GM12878 (cell line): ENCODE results near the gene ADGRG7. TPM values are rescaled to one million over a fixed set of nuclear protein-coding genes. Genes with fewer than 3 reads are reported as not detected.

Source experiments
- BHLHE40 ChIP-seq, 2 experiments: fragments of 450-650 bp in 1 of 2; IDR thresholded peaks; 2 replicates each; pipeline ENCODE4 v1.6.1; 2011 to 2017; ENCODE audit warnings: low read depth in 2 of 2, borderline replicate concordance in 1 of 2, improper control_type of control experiment in 1 of 2, low read length in 1 of 2, mild to moderate bottlenecking in 1 of 2
- CHD2 ChIP-seq: IDR thresholded peaks from 2 replicates; pipeline ENCODE4 v1.6.1; 2011; ENCODE audit warnings: low read depth, low read length, improper control_type of control experiment, borderline replicate concordance
- CREB1 ChIP-seq: IDR thresholded peaks from 2 replicates; pipeline ENCODE4 v1.6.1; 2012; ENCODE audit warnings: low read depth, mild to moderate bottlenecking, inconsistent platforms
- CTCF ChIP-seq, 3 experiments: IDR thresholded peaks in 2 of 3; conservative IDR thresholded peaks in 1 of 3; 2 replicates each; pipeline ENCODE4 v1.5.1; 2011; ENCODE audit warnings: low read depth in 3 of 3, low read length in 3 of 3, mild to moderate bottlenecking in 3 of 3, control low read depth in 2 of 3, moderate library complexity in 2 of 3, inconsistent platforms in 1 of 3, mixed read lengths in 1 of 3; ENCODE audit not compliant: control insufficient read depth in 2 of 3, insufficient read depth in 1 of 3; ENCODE audit errors: extremely low read depth in 1 of 3
- E4F1 ChIP-seq: fragments of 450-650 bp; IDR thresholded peaks from 2 replicates; pipeline ENCODE4 v1.6.1; 2018; ENCODE audit warnings: borderline replicate concordance, mild to moderate bottlenecking; ENCODE audit not compliant: partially characterized antibody
- KDM1A ChIP-seq: fragments of 200-600 bp; sonication (generic); IDR thresholded peaks from 2 replicates; pipeline ENCODE4 v1.6.1; 2016; ENCODE audit warnings: borderline replicate concordance
- MTA2 ChIP-seq: fragments of 450-650 bp; IDR thresholded peaks from 2 replicates; pipeline ENCODE4 v1.6.1; 2016; ENCODE audit warnings: low read depth, mild to moderate bottlenecking, moderate library complexity
- NR2F1 ChIP-seq: fragments of 450-650 bp; conservative IDR thresholded peaks from 2 replicates; pipeline ENCODE4 v1.6.1; 2017; ENCODE audit warnings: mild to moderate bottlenecking
- PAX5 ChIP-seq: IDR thresholded peaks from 2 replicates; pipeline ENCODE4 v1.6.1; 2011; ENCODE audit warnings: low read depth, low read length, borderline replicate concordance
- PRDM15 ChIP-seq: fragments of 450-650 bp; formaldehyde crosslinking; IDR thresholded peaks from 2 replicates; pipeline ENCODE4 v1.4.0; 2020; ENCODE audit warnings: mild to moderate bottlenecking, moderate library complexity
- RAD51 ChIP-seq: fragments of 450-650 bp; IDR thresholded peaks from 2 replicates; pipeline ENCODE4 v1.6.1; 2016; ENCODE audit warnings: moderate library complexity, mild to moderate bottlenecking, inconsistent platforms
- SIX5 ChIP-seq: IDR thresholded peaks from 2 replicates; pipeline ENCODE4 v1.6.1; 2011; ENCODE audit warnings: mild to moderate bottlenecking, low read depth, low read length, moderate library complexity; ENCODE audit not compliant: severe bottlenecking
- STAT1 ChIP-seq: fragments of 450-650 bp; conservative IDR thresholded peaks from 2 replicates; pipeline ENCODE4 v1.6.1; 2014; ENCODE audit warnings: antibody characterized with exemption, mild to moderate bottlenecking
- TAF1 ChIP-seq: IDR thresholded peaks from 2 replicates; pipeline ENCODE4 v1.6.1; 2011; ENCODE audit warnings: mild to moderate bottlenecking, low read depth, low read length, borderline replicate concordance
- ZBTB40 ChIP-seq: fragments of 450-650 bp; IDR thresholded peaks from 2 replicates; pipeline ENCODE4 v1.6.1; 2016; ENCODE audit warnings: mild to moderate bottlenecking, moderate library complexity, borderline replicate concordance
- ZNF217 ChIP-seq: fragments of 450-650 bp; IDR thresholded peaks from 2 replicates; pipeline ENCODE4 v1.6.1; 2017; ENCODE audit warnings: antibody characterized with exemption, mild to moderate bottlenecking
- polyA plus RNA-seq, 11 experiments: library from polyadenylated mRNA; depleted of rRNA in 4 of 11; unstranded in 6 of 11; stranded (reverse) in 5 of 11; fragments of >200 nt; fragmentation: Nextera tagmentation in 4 of 11; fragmentation: Illumina TruSeq in 1 of 11; extraction: Ambion mirVana in 4 of 11; extraction: Trizol in 1 of 11; gene quantifications; 1 replicate in 1 of 11; 2 replicates in 10 of 11; pipeline versions ENCODE4 v1.2.1 to v1.2.3, GENCODE V29; 2011 to 2016; ENCODE audit warnings: inconsistent platforms in 2 of 11, missing spikeins in 2 of 11, low read depth in 1 of 11
- total RNA-seq, 4 experiments: library from RNA; depleted of rRNA in 3 of 4; stranded (reverse); fragments of >200 nt in 3 of 4; fragmentation: Illumina TruSeq in 1 of 4; extraction: Trizol in 1 of 4; gene quantifications; 2 replicates each; pipeline versions ENCODE4 v1.2.1 to v1.2.3, GENCODE V29; 2013 to 2021

The ADGRG7 gene
- total and polyA plus RNA-seq, 10 of the 15 experiments (the other 5 are each of a cell fraction or from before 2014, with no cell fraction given) = 0.02 to 0.21 (median 0.14) TPM; not detected in 7

DNA sequence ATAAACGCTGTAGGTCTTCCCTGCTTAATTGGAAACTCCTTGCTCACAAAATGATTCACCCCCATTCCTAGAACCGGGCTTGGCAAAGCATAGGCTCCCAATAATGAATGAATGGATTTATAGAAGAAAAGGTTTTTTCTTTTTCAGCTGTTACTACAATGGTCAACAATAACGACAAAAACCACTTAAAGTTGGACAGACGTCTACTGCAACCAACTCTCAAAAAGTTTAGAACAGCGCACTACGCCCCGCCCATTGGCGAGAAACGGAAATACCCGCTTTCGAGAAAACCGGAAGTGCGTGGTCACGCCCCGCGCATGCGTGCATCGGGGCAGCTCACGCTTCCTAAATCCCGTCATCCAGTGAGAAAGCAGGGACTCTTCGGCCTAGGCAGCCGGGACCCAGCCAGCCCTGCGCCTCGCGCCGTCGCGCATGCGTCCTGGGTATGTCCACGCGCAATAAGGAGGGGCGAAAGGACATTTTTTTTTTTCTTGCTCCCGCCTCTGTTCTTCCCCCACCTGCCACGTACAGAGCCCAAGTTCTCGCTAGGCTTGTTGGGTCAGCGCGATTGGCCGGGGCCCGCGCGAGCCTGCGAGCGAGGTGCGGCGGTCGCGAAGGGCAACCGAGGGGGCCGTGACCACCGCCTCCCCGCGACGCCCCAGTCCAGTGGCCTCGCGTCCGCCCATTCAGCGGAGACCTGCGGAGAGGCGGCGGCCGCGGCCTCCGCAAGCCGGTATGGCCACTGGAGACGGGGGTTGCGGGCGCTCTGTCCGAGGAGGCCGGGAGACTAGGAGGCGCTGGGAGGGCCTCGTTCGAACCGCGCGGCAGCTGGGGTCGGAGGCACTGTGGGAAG lies 99.8 kb downstream of the ADGRG7 start, which contains the start of gene TFG (continued):
- peak; percentile 73 to 90; a peak in 3 of 4 replicates for TF ChIP-seq BHLHE40 (IDR thresholded peaks at IDR 0.05; ENCODE audit: borderline replicate concordance in 1 of 2, low read depth in 2 of 2, low read length in 1 of 2)
- peak; percentile 43; the same call in 1 of the 2 replicates for TF ChIP-seq ZNF217
- no peak for TF ChIP-seq SIX5
- peak; percentile 82 for TF ChIP-seq CHD2
- TF ChIP-seq ZBTB40 = peak; percentile 87; the same call in 1 of the 2 replicates
- TF ChIP-seq CREB1 = peak; percentile 78
- 0 out of 2 replicates have a peak, but pooled peaks have one; percentile 12 for TF ChIP-seq PAX5
- TF ChIP-seq RAD51 = no peak
- TF ChIP-seq E4F1 = peak; percentile 61
- TF ChIP-seq KDM1A = no peak
- peak; percentile 26; the same call in 1 of the 2 replicates for TF ChIP-seq TAF1
- TF ChIP-seq MTA2 = no peak
- no peak for TF ChIP-seq STAT1
- no peak for TF ChIP-seq PRDM15 (CRISPR knock-in tag)
- no peak for TF ChIP-seq CTCF (IDR thresholded peaks at IDR 0.05 in 2 of 3, conservative IDR thresholded peaks at IDR 0.05 in 1 of 3; ENCODE audit: control insufficient read depth in 2 of 3, extremely low read depth in 1 of 3, insufficient read depth in 1 of 3, low read depth in 3 of 3, low read length in 3 of 3)
- TF ChIP-seq NR2F1 = 0 out of 2 replicates have a peak, but pooled peaks have one; percentile 21
